Neural progenitor cell (in vitro differentiated cells): ENCODE measurements around the gene MYRIP. TPM values are rescaled to one million over a fixed set of nuclear protein-coding genes. Genes with fewer than 3 reads are reported as not detected.

ENCODE experiments used
- DNase-seq: peaks from one replicate; pipeline ENCODE4 v3.0.0-alpha.2; 2016; ENCODE audit warnings: low spot score
- H2AFZ ChIP-seq: fragments of 200-600 bp; sonication (generic); replicated peaks from 2 replicates; pipeline ENCODE4 v1.6.1; 2016; ENCODE audit warnings: antibody characterized with exemption
- H3F3A ChIP-seq: fragments of 200-600 bp; sonication (generic); 2 replicates; pipeline ENCODE4 v1.6.1; 2016; ENCODE audit warnings: antibody characterized with exemption, low read depth
- H3K27ac ChIP-seq: fragments of 200-600 bp; sonication (generic); 2 replicates; pipeline ENCODE4 v1.5.1; 2016; ENCODE audit warnings: mild to moderate bottlenecking
- H3K27me3 ChIP-seq: fragments of 200-600 bp; sonication (generic); 2 replicates; pipeline ENCODE4 v1.6.1; 2016; ENCODE audit warnings: mild to moderate bottlenecking, moderate library complexity
- H3K36me3 ChIP-seq: fragments of 200-600 bp; sonication (generic); 2 replicates; pipeline ENCODE4 v1.5.1; 2016
- H3K4me1 ChIP-seq: fragments of 200-600 bp; sonication (generic); 2 replicates; pipeline ENCODE4 v1.6.1; 2016; ENCODE audit warnings: mixed run types
- H3K4me2 ChIP-seq: fragments of 200-600 bp; sonication (generic); 2 replicates; pipeline ENCODE4 v1.6.1; 2016
- H3K4me3 ChIP-seq: fragments of 200-600 bp; sonication (generic); 2 replicates; pipeline ENCODE4 v1.5.1; 2016
- H3K79me2 ChIP-seq: fragments of 200-600 bp; sonication (generic); 2 replicates; pipeline ENCODE4 v1.6.1; 2016; ENCODE audit warnings: low read depth
- H3K9ac ChIP-seq: fragments of 200-600 bp; sonication (generic); 2 replicates; pipeline ENCODE4 v1.6.1; 2016
- H3K9me3 ChIP-seq: fragments of 200-600 bp; sonication (generic); 2 replicates; pipeline ENCODE4 v1.5.1; 2016; ENCODE audit warnings: low read depth
- H4K20me1 ChIP-seq: fragments of 200-600 bp; sonication (generic); 2 replicates; pipeline ENCODE4 v1.6.1; 2016; ENCODE audit warnings: low read depth
- H3K27ac Mint-ChIP-seq: 3 replicates; pipeline ENCODE4 v1.8.0; 2021; ENCODE audit warnings: mixed read lengths
- H3K27me3 Mint-ChIP-seq: 2 replicates; pipeline ENCODE4 v1.8.0; 2022; ENCODE audit warnings: low read depth, mild to moderate bottlenecking, inconsistent platforms, moderate library complexity, mixed read lengths; ENCODE audit not compliant: insufficient read depth
- H3K36me3 Mint-ChIP-seq: 3 replicates; pipeline ENCODE4 v1.8.0; 2021; ENCODE audit warnings: mixed read lengths
- H3K4me1 Mint-ChIP-seq: 3 replicates; pipeline ENCODE4 v1.8.0; 2021; ENCODE audit warnings: mixed read lengths
- H3K4me3 Mint-ChIP-seq: 3 replicates; pipeline ENCODE4 v1.8.0; 2021; ENCODE audit warnings: mild to moderate bottlenecking, moderate library complexity, mixed read lengths
- H3K9me3 Mint-ChIP-seq: 3 replicates; pipeline ENCODE4 v1.8.0; 2020; ENCODE audit warnings: mixed read lengths
- EZH2 ChIP-seq: fragments of 200-600 bp; sonication (generic); IDR thresholded peaks from 2 replicates; pipeline ENCODE4 v1.6.1; 2017; ENCODE audit warnings: antibody characterized with exemption, mild to moderate bottlenecking, moderate library complexity
- EZH2phosphoT487 ChIP-seq: fragments of 200-600 bp; sonication (generic); IDR thresholded peaks from 2 replicates; pipeline ENCODE4 v1.6.1; 2017; ENCODE audit warnings: antibody characterized with exemption
- total RNA-seq: library from RNA; depleted of rRNA; stranded (reverse); fragments of >200 nt; gene quantifications from 2 replicates; pipeline ENCODE4 v1.2.3, GENCODE V29; 2015; ENCODE audit warnings: low replicate concordance
- TF ChIP-seq, protein P1 (sequence below): fragments of 200-600 bp; sonication (generic); IDR thresholded peaks from 2 replicates; pipeline ENCODE4 v1.5.1; 2017; ENCODE audit warnings: antibody characterized with exemption, mild to moderate bottlenecking

Gene MYRIP
- total RNA-seq, 1 donor from 2014 or later: 0.62 TPM

DNA sequence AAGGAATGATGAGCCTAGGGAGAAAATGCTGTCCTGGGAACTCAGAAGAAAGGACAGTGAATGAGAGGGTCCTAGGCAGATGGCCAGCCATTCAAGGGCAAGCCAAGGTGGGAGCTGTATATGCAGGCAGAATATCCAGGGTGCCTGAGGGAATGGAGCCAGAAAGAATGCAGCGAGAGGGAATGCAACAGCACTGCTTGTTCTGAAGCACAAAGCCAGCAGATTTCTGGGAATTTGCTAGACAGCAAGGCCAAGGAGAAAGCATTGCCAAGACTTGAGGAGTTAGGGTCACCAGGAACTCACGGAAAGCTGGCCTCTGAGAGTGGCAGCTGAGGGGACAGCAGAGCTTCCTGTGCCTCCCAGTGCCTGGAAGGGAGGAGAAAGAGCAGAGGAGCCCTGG, 200.6 kb downstream of the MYRIP start:
- Mint-ChIP-seq H3K4me3 (no peak overlapping the region), H3K27me3 (peaks cover 2% of the 10 kb centered on the region), H3K36me3 (no peaks in the 10 kb centered on the region), H3K27ac (no peak overlapping the region), H3K4me1 (peaks cover 5% of the 10 kb centered on the region), H3K9me3 (no peaks in the 10 kb centered on the region)
- no peak for DNase-seq
- H3K9me3 ChIP-seq: no peaks in the 10 kb centered on the region
- H3K27ac ChIP-seq: no peak overlapping the region
- H3K9ac ChIP-seq: no peak overlapping the region
- no peak overlapping the region for H3K4me2 ChIP-seq
- H3K27me3 ChIP-seq: no peaks in the 10 kb centered on the region
- no peaks in the 10 kb centered on the region for H3F3A ChIP-seq
- no peaks in the 10 kb centered on the region for H3K36me3 ChIP-seq
- no peaks in the 10 kb centered on the region for H4K20me1 ChIP-seq
- H3K79me2 ChIP-seq: no peaks in the 10 kb centered on the region
- TF ChIP-seq EZH2 (no peak), EZH2phosphoT487 (no peak)
- TF ChIP-seq, protein P1, sequence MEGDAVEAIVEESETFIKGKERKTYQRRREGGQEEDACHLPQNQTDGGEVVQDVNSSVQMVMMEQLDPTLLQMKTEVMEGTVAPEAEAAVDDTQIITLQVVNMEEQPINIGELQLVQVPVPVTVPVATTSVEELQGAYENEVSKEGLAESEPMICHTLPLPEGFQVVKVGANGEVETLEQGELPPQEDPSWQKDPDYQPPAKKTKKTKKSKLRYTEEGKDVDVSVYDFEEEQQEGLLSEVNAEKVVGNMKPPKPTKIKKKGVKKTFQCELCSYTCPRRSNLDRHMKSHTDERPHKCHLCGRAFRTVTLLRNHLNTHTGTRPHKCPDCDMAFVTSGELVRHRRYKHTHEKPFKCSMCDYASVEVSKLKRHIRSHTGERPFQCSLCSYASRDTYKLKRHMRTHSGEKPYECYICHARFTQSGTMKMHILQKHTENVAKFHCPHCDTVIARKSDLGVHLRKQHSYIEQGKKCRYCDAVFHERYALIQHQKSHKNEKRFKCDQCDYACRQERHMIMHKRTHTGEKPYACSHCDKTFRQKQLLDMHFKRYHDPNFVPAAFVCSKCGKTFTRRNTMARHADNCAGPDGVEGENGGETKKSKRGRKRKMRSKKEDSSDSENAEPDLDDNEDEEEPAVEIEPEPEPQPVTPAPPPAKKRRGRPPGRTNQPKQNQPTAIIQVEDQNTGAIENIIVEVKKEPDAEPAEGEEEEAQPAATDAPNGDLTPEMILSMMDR: no peak
- no peak overlapping the region for H3K4me3 ChIP-seq
- no peak overlapping the region for H2AFZ ChIP-seq
- H3K4me1 ChIP-seq: no peaks in the 10 kb centered on the region

DNA sequence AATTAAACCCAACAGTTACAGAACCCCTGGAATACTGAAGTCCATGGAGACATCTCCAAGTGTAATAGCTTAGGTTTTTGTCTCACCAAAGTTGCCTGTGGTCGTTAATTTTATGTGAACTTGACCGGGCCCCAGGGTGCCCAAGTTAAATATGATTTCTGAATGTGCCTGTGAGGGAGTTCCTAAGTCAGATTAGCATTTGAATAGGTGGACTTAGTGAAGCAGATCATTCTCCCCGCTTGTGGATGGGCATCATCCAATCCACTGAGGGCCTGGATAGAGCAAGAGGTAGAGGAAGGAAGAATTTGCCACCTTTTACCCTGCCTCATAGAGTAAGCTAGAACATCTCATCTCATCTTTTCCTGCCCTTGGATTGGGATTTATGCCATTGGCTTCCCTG, 203.0 kb downstream of the MYRIP start:
- Histone ChIP-seq H3F3A (no peaks in the 10 kb centered on the region), H3K27me3 (no peaks in the 10 kb centered on the region), H3K4me2 (no peak overlapping the region), H3K4me3 (no peak overlapping the region), H3K9me3 (no peaks in the 10 kb centered on the region), H3K79me2 (no peaks in the 10 kb centered on the region), H2AFZ (no peak overlapping the region), H4K20me1 (no peaks in the 10 kb centered on the region), H3K36me3 (no peaks in the 10 kb centered on the region), H3K9ac (no peak overlapping the region), H3K27ac (no peak overlapping the region), H3K4me1 (no peaks in the 10 kb centered on the region)
- TF ChIP-seq, protein P1: no peak
- no peak for TF ChIP-seq EZH2
- TF ChIP-seq EZH2phosphoT487: no peak
- Mint-ChIP-seq H3K27me3 (no peaks in the 10 kb centered on the region), H3K27ac (no peak overlapping the region), H3K4me1 (peaks cover 5% of the 10 kb centered on the region), H3K36me3 (no peaks in the 10 kb centered on the region), H3K4me3 (no peak overlapping the region), H3K9me3 (no peaks in the 10 kb centered on the region)
- DNase-seq: no peak

DNA sequence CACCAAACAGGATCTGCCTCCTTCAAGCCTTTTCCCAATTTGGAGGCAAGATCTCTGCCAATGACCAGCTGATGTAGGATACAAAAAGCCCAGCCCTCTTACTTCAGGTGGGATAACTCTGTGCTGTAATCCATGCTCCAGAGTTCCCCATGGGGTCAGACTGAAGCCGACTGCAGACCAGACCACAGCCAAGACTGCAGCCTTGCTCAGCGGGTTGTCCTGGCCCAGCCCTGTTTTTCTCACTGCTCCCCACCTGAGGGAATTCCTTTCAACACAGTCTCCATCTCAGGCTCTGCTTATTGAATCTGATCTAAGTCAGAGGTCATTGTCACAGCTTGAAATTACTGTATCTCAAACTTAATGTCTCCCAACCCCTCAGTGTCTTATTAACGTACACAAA, 207.0 kb downstream of the MYRIP start:
- Histone ChIP-seq H3K36me3 (no peaks in the 10 kb centered on the region), H2AFZ (no peak overlapping the region), H3K4me2 (no peak overlapping the region), H3K4me1 (no peaks in the 10 kb centered on the region), H3K27me3 (no peaks in the 10 kb centered on the region), H3K9ac (no peak overlapping the region), H3K27ac (no peak overlapping the region), H3F3A (no peaks in the 10 kb centered on the region), H3K4me3 (no peak overlapping the region), H4K20me1 (no peaks in the 10 kb centered on the region), H3K9me3 (no peaks in the 10 kb centered on the region), H3K79me2 (no peaks in the 10 kb centered on the region)
- Mint-ChIP-seq H3K36me3 (no peaks in the 10 kb centered on the region), H3K4me1 (peaks cover 5% of the 10 kb centered on the region), H3K4me3 (no peak overlapping the region), H3K9me3 (no peaks in the 10 kb centered on the region), H3K27me3 (no peaks in the 10 kb centered on the region), H3K27ac (no peak overlapping the region)
- TF ChIP-seq EZH2 (no peak), EZH2phosphoT487 (no peak)
- TF ChIP-seq, protein P1: no peak
- DNase-seq: no peak
